ENCODE data around the gene AMPD3.

The AMPD3 gene

GRCh38 chr11:10460611-10461275, 5.7 kb downstream of the AMPD3 start:
- DNase-seq (ENCODE audit: low read depth, low spot score): no peak
- Histone ChIP-seq H3K36me3 (ENCODE audit: insufficient read depth, low read length) (no peaks in the 10 kb centered on the region), H3K9ac (ENCODE audit: insufficient read length) (no peak overlapping the region), H3K9me3 (ENCODE audit: low read depth, low read length) (no peaks in the 10 kb centered on the region), H3K4me3 (no peak overlapping the region), H3K27ac (no peak overlapping the region)
- no peak for TF ChIP-seq POLR2AphosphoS5 (IDR thresholded peaks at IDR 0.05; ENCODE audit: borderline replicate concordance, low read depth, low read length)
- no peak for TF ChIP-seq EZH2 (IDR thresholded peaks at IDR 0.05)
- TF ChIP-seq FOXP2 (optimal IDR thresholded peaks at IDR 0.05; ENCODE audit: control extremely low read depth, extremely low read length, insufficient read depth): no peak

- H3K4me3 ChIP-seq: no peak overlapping the region
- TF ChIP-seq POLR2AphosphoS5 (IDR thresholded peaks at IDR 0.05; ENCODE audit: borderline replicate concordance, low read depth, low read length) (no peak), FOXP2 (optimal IDR thresholded peaks at IDR 0.05; ENCODE audit: control extremely low read depth, extremely low read length, insufficient read depth) (no peak), EZH2 (IDR thresholded peaks at IDR 0.05) (no peak)
- no peaks in the 10 kb centered on the region for H3K36me3 ChIP-seq (ENCODE audit: insufficient read depth, low read length)
- no peak overlapping the region for H3K27ac ChIP-seq
- no peaks in the 10 kb centered on the region for H3K9me3 ChIP-seq (ENCODE audit: low read depth, low read length)
- no peak for DNase-seq (ENCODE audit: low read depth, low spot score)
- no peak overlapping the region for H3K9ac ChIP-seq (ENCODE audit: insufficient read length)
These were observed 6.3 kb downstream of the AMPD3 start for GRCh38 chr11:10461276-10461790.

- Histone ChIP-seq H3K36me3 (ENCODE audit: insufficient read depth, low read length) (no peaks in the 10 kb centered on the region), H3K9me3 (ENCODE audit: low read depth, low read length) (no peaks in the 10 kb centered on the region), H3K9ac (ENCODE audit: insufficient read length) (no peak overlapping the region), H3K4me3 (no peak overlapping the region), H3K27ac (no peak overlapping the region)
- TF ChIP-seq FOXP2 (optimal IDR thresholded peaks at IDR 0.05; ENCODE audit: control extremely low read depth, extremely low read length, insufficient read depth) (no peak), POLR2AphosphoS5 (IDR thresholded peaks at IDR 0.05; ENCODE audit: borderline replicate concordance, low read depth, low read length) (no peak), EZH2 (IDR thresholded peaks at IDR 0.05) (no peak)
- no peak for DNase-seq (ENCODE audit: low read depth, low spot score)
These were observed 7.8 kb downstream of the AMPD3 start for GRCh38 chr11:10462746-10463300.

GRCh38 chr11:10473371-10473770, 18.3 kb downstream of the AMPD3 start:
- Histone ChIP-seq H3K4me3 (no peak overlapping the region), H3K27ac (no peak overlapping the region), H3K9ac (ENCODE audit: insufficient read length) (no peak overlapping the region), H3K36me3 (ENCODE audit: insufficient read depth, low read length) (no peaks in the 10 kb centered on the region), H3K9me3 (ENCODE audit: low read depth, low read length) (no peaks in the 10 kb centered on the region)
- TF ChIP-seq FOXP2 (optimal IDR thresholded peaks at IDR 0.05; ENCODE audit: control extremely low read depth, extremely low read length, insufficient read depth) (no peak), POLR2AphosphoS5 (IDR thresholded peaks at IDR 0.05; ENCODE audit: borderline replicate concordance, low read depth, low read length) (no peak), EZH2 (IDR thresholded peaks at IDR 0.05) (no peak)
- no peak for DNase-seq (ENCODE audit: low read depth, low spot score)

GRCh38 chr11:10474551-10474950, 19.5 kb downstream of the AMPD3 start:
- Histone ChIP-seq H3K4me3 (no peak overlapping the region), H3K9ac (ENCODE audit: insufficient read length) (no peak overlapping the region), H3K27ac (no peak overlapping the region), H3K36me3 (ENCODE audit: insufficient read depth, low read length) (no peaks in the 10 kb centered on the region), H3K9me3 (ENCODE audit: low read depth, low read length) (no peaks in the 10 kb centered on the region)
- TF ChIP-seq POLR2AphosphoS5 (IDR thresholded peaks at IDR 0.05; ENCODE audit: borderline replicate concordance, low read depth, low read length): no peak
- TF ChIP-seq EZH2 (IDR thresholded peaks at IDR 0.05): no peak
- TF ChIP-seq FOXP2 (optimal IDR thresholded peaks at IDR 0.05; ENCODE audit: control extremely low read depth, extremely low read length, insufficient read depth): no peak
- no peak for DNase-seq (ENCODE audit: low read depth, low spot score)

GRCh38 chr11:10476342-10476741, 21.3 kb downstream of the AMPD3 start:
- Histone ChIP-seq H3K36me3 (ENCODE audit: insufficient read depth, low read length) (no peaks in the 10 kb centered on the region), H3K27ac (no peak overlapping the region), H3K9ac (ENCODE audit: insufficient read length) (no peak overlapping the region), H3K4me3 (no peak overlapping the region), H3K9me3 (ENCODE audit: low read depth, low read length) (no peaks in the 10 kb centered on the region)
- DNase-seq (ENCODE audit: low read depth, low spot score): no peak
- no peak for TF ChIP-seq FOXP2 (optimal IDR thresholded peaks at IDR 0.05; ENCODE audit: control extremely low read depth, extremely low read length, insufficient read depth)
- no peak for TF ChIP-seq POLR2AphosphoS5 (IDR thresholded peaks at IDR 0.05; ENCODE audit: borderline replicate concordance, low read depth, low read length)
- TF ChIP-seq EZH2 (IDR thresholded peaks at IDR 0.05): no peak

GRCh38 chr11:10476927-10477689, 22.0 kb downstream of the AMPD3 start:
- DNase-seq (ENCODE audit: low read depth, low spot score): no peak
- Histone ChIP-seq H3K27ac (no peak overlapping the region), H3K9me3 (ENCODE audit: low read depth, low read length) (no peaks in the 10 kb centered on the region), H3K9ac (ENCODE audit: insufficient read length) (no peak overlapping the region), H3K4me3 (no peak overlapping the region), H3K36me3 (ENCODE audit: insufficient read depth, low read length) (no peaks in the 10 kb centered on the region)
- TF ChIP-seq FOXP2 (optimal IDR thresholded peaks at IDR 0.05; ENCODE audit: control extremely low read depth, extremely low read length, insufficient read depth) (no peak), EZH2 (IDR thresholded peaks at IDR 0.05) (no peak), POLR2AphosphoS5 (IDR thresholded peaks at IDR 0.05; ENCODE audit: borderline replicate concordance, low read depth, low read length) (no peak)

- Histone ChIP-seq H3K9me3 (ENCODE audit: low read depth, low read length) (no peaks in the 10 kb centered on the region), H3K27ac (no peak overlapping the region), H3K4me3 (no peak overlapping the region), H3K9ac (ENCODE audit: insufficient read length) (no peak overlapping the region), H3K36me3 (ENCODE audit: insufficient read depth, low read length) (no peaks in the 10 kb centered on the region)
- TF ChIP-seq FOXP2 (optimal IDR thresholded peaks at IDR 0.05; ENCODE audit: control extremely low read depth, extremely low read length, insufficient read depth) (no peak), EZH2 (IDR thresholded peaks at IDR 0.05) (no peak), POLR2AphosphoS5 (IDR thresholded peaks at IDR 0.05; ENCODE audit: borderline replicate concordance, low read depth, low read length) (no peak)
- no peak for DNase-seq (ENCODE audit: low read depth, low spot score)
These were observed 22.6 kb downstream of the AMPD3 start for GRCh38 chr11:10477690-10478046.
